Activated T-helper 17 cell treated with anti-CD3 and anti-CD28 coated beads, Interleukin-2, amount 50 U/mL, for 72 hours (primary cell): ENCODE data around the gene MLC1. TPM values are rescaled to one million over a fixed set of nuclear protein-coding genes. Genes with fewer than 3 reads are reported as not detected.
A peak's percentile ranks its signal among the peaks of the same experiment; 100 is the strongest.

Experiments used
- ATAC-seq: fragments of 150-1000 bp; cut with Tn5 transposase; replicated peaks from 2 replicates; pipeline ENCODE4 v1.10.0; 2021; ENCODE audit warnings: mild to moderate bottlenecking, moderate library complexity
- H3K27ac Mint-ChIP-seq: one replicate; pipeline ENCODE4 v1.8.0; 2022; ENCODE audit warnings: mixed read lengths
- H3K27me3 Mint-ChIP-seq: one replicate; pipeline ENCODE4 v1.8.0; 2022; ENCODE audit warnings: mixed read lengths
- H3K36me3 Mint-ChIP-seq: one replicate; pipeline ENCODE4 v1.8.0; 2022; ENCODE audit warnings: low read depth, mild to moderate bottlenecking, mixed read lengths
- H3K4me1 Mint-ChIP-seq: one replicate; pipeline ENCODE4 v1.8.0; 2022; ENCODE audit warnings: mixed read lengths
- H3K4me3 Mint-ChIP-seq: one replicate; pipeline ENCODE4 v1.8.0; 2022; ENCODE audit warnings: mild to moderate bottlenecking, mixed read lengths
- H3K9me3 Mint-ChIP-seq: one replicate; pipeline ENCODE4 v1.8.0; 2022; ENCODE audit warnings: mixed read lengths
- total RNA-seq, 2 donors: library from RNA; stranded (reverse); gene quantifications; one replicate each; pipeline ENCODE4 v1.2.3, GENCODE V29; 2022

MLC1 gene
- total RNA-seq = under 1 TPM in 1 of 2 donors, not detected in 1; 0.13 TPM

DNA sequence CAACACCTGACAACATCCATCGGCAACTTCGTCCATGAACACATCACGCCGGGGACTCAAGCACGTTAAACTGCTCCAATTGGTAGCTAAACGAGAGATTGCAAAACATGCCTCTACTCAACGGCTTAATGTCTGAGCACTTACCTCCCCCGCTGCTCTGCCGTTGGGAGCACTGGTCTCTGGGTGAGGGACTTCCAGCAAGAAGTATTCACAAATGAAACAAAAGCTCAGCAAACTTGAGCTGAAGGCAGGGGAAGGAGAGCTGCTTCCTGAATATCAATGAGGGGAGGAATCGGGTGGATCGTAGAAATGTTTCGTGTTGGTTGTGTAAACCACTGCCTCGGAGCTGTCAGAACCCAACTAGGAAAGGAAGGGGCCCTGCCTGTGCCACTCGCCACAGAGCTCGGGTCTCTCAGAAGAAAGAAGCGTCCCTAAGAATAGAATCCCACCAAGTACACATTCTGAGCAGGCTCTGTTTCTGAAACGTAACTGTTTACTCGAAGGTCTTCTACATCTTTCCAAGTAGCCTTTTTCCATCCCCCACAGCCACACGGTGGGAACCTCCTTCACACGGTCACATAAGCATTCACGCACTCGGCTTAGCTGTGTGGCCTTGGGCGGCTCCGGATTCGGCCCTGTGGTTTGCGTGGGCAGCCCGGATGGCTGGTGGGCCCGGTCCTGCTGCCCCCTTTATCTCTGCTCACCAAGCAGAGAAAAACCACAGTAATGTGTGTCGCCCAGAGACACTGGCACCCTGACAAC lies at the start of gene MLC1:
Gene MLC1 (minus strand): TSS at position 216 of the 762 bp plus-strand sequence. CDS start 524 bp downstream, outside the sequence.
- peak; percentile 29 for ATAC-seq
- H3K27ac Mint-ChIP-seq = peak within 1 kb of the TSS; percentile 50
- no peak within 1 kb of the TSS for H3K4me3 Mint-ChIP-seq
- no peaks in the 10 kb centered on the region for H3K9me3 Mint-ChIP-seq
- H3K36me3 Mint-ChIP-seq = no peaks in the 10 kb centered on the region
- H3K27me3 Mint-ChIP-seq = peaks cover 30% of the 10 kb centered on the region
- H3K4me1 Mint-ChIP-seq = peaks cover 7% of the 10 kb centered on the region

DNA sequence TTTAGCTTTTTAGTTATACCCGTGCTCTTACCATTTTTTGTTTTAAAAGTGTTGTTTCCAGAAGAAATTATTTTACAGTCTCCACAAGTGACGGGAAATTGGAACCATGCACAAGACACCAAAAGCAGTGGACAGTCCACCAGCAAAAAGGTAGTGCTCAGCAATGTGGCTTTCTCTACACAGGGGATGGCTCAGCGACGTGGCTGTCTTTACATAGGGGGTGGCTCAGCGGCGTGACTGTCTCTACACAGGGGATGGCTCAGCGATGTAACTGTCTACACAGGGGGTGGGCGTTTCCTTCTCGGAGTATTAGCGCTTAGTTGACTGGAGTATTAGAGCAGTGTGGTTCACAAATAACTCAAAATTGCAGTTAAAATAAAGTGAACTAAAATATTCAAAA lies 49.3 kb upstream of the MLC1 start:
- no peak for ATAC-seq
- Mint-ChIP-seq H3K27me3 (peaks cover 43% of the 10 kb centered on the region), H3K4me1 (no peaks in the 10 kb centered on the region), H3K9me3 (no peaks in the 10 kb centered on the region), H3K4me3 (no peak overlapping the region), H3K36me3 (no peaks in the 10 kb centered on the region), H3K27ac (no peak overlapping the region)

DNA sequence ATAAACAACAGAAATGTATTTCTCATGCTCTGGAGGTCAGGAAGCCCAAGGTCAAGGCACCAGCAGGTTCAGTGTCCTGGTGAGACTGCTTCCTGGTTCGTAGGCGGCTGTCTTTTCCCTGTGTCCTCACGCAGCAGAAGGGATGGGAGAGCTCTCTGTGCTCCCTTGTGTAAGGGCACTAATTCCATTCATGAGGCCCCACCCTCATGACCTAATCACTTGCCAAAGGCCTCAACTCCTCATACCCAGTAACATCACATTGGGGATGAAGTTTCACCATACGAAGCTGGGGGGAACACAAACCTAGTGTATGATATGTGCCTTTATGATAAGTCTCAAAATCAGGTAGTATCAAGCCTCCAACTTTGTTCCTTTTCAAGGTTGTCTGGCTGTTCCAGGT lies 46.7 kb upstream of the MLC1 start:
- no peak overlapping the region for H3K4me3 Mint-ChIP-seq
- no peak for ATAC-seq
- H3K9me3 Mint-ChIP-seq = no peaks in the 10 kb centered on the region
- no peak overlapping the region for H3K27ac Mint-ChIP-seq
- no peaks in the 10 kb centered on the region for H3K4me1 Mint-ChIP-seq
- H3K27me3 Mint-ChIP-seq = peaks cover 45% of the 10 kb centered on the region
- no peaks in the 10 kb centered on the region for H3K36me3 Mint-ChIP-seq

DNA sequence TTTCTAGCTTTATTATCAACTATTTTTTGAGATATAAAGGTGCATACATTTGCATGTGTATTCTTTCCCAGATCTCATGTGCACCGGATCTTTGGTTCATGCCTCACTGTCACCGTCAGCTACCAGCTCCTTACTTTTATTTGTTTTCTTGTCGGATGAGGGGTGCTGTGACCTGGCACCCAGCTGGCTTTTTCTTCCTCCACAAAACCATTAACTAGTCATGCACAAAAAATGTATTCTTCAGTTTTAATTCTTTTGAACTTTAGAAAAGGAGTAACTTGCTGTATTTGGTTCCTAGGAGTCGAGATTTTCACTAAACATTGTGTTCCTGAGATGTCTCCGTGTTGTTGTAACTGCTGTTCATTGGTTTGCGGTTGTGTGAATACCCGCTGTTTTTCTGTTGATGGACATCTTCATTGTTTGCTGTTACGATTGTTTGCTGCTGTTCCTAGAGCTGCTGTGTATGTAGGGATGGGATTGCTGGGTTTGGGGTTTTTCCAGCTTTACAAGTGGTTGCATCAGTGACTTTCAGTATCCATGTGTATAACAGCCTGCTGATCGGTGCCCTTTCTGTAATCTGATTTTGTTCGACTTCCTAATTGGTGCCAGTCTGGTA lies 44.0 kb upstream of the MLC1 start:
- H3K4me1 Mint-ChIP-seq = no peaks in the 10 kb centered on the region
- H3K36me3 Mint-ChIP-seq = no peaks in the 10 kb centered on the region
- ATAC-seq = no peak
- H3K27me3 Mint-ChIP-seq = peaks cover 35% of the 10 kb centered on the region
- peaks cover 3% of the 10 kb centered on the region for H3K9me3 Mint-ChIP-seq
- H3K4me3 Mint-ChIP-seq = no peak overlapping the region
- no peak overlapping the region for H3K27ac Mint-ChIP-seq

DNA sequence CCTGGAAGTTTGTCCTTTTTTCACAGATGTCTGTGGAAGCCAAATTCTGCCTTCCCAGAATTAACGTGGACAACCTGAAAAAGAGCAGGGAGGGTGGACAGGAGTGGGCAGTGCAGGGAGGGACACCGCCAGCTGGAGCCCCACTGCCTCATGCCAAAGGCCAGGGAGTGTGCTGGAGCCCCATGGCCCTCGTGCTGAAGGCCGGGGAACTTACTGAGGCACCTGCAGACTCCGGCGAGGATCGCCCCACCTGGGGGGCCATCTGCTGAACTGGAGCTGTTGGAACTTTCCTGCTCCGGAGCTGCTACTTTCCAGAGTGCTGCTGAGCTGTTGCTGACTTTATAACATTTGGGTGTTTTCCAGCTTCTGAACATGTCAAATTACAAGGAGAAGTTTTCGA lies 39.8 kb upstream of the MLC1 start:
- no peaks in the 10 kb centered on the region for H3K36me3 Mint-ChIP-seq
- ATAC-seq = no peak
- no peaks in the 10 kb centered on the region for H3K4me1 Mint-ChIP-seq
- no peak overlapping the region for H3K4me3 Mint-ChIP-seq
- H3K27me3 Mint-ChIP-seq = peaks cover 27% of the 10 kb centered on the region
- H3K9me3 Mint-ChIP-seq = peaks cover 8% of the 10 kb centered on the region
- H3K27ac Mint-ChIP-seq = no peak overlapping the region

DNA sequence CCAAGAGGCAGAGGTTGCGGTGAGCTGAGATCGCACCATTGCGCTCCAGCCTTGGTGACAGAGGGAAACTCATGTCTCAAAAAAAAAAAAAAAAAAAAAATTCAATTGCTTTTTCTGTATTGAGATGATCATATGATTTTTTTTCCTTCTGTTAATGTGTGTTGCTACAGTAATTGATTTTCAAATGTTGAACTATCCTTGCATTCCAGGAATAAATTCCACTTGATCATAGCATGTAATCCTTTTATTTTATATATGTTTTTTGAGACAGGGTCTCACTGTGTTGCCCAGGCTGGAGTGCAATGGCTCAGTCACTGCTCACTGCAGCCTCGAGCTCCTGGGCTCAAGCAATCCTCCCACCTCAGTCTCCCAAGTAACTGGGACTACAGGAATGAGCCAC lies 37.9 kb upstream of the MLC1 start:
- Mint-ChIP-seq H3K27me3 (peaks cover 28% of the 10 kb centered on the region), H3K9me3 (peaks cover 8% of the 10 kb centered on the region), H3K27ac (no peak overlapping the region), H3K36me3 (no peaks in the 10 kb centered on the region), H3K4me1 (no peaks in the 10 kb centered on the region), H3K4me3 (no peak overlapping the region)
- ATAC-seq = no peak

DNA sequence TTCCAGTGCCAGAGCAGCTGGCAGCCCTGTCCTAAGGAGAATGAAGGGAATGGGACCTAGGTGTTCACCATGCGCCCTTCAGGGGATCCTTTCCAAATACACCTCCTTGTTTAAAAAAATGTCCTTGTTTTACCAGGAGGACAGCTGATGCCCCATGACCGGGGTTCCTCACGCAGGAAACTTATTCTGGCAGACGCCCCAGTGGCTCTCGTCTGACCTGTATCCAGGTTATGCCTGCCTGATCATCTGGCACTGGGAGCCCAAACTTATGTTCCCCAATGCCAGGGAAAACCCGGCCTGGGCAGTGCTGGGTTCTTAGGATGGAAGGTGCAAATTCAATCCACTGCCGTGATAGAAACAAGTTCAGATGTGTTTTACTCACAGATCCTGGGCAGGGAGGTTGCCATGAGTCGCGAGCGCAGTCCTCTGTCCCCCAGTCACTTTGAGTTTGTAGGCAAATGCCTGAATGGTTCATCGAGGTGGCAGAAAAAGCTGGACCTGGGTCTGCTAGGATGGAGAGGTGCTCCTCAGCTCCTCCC lies 36.0 kb upstream of the MLC1 start:
- H3K4me1 Mint-ChIP-seq = no peaks in the 10 kb centered on the region
- H3K27me3 Mint-ChIP-seq = peaks cover 25% of the 10 kb centered on the region
- H3K36me3 Mint-ChIP-seq = no peaks in the 10 kb centered on the region
- no peak overlapping the region for H3K4me3 Mint-ChIP-seq
- H3K27ac Mint-ChIP-seq = no peak overlapping the region
- no peak for ATAC-seq
- H3K9me3 Mint-ChIP-seq = peaks cover 8% of the 10 kb centered on the region

DNA sequence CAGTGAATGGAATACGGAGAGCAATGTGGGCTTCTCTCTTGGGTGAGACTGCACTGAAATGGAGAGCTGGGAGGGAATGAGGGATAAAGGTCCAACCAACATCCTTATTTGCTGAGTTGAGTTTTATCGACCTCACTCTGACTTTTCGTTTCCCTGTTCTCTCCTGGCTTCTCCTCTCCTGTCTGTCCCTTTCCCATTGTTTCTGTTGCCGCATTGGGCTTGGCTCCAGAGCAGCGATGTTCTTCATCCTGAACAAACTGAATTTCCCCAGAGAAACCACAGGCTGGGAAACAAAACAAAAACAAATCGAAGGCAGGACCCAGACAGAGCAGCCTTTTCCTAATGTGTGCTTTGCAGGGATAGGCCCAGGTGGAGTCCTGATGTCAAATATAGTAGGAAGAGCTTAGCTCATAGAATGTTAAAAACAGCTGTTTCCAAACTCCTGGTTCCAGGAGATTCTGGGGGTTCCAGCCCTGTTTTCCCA lies 34.6 kb upstream of the MLC1 start:
- H3K27ac Mint-ChIP-seq = no peak overlapping the region
- peaks cover 8% of the 10 kb centered on the region for H3K9me3 Mint-ChIP-seq
- H3K27me3 Mint-ChIP-seq = peaks cover 24% of the 10 kb centered on the region
- H3K4me3 Mint-ChIP-seq = no peak overlapping the region
- no peak for ATAC-seq
- H3K36me3 Mint-ChIP-seq = no peaks in the 10 kb centered on the region
- no peaks in the 10 kb centered on the region for H3K4me1 Mint-ChIP-seq

DNA sequence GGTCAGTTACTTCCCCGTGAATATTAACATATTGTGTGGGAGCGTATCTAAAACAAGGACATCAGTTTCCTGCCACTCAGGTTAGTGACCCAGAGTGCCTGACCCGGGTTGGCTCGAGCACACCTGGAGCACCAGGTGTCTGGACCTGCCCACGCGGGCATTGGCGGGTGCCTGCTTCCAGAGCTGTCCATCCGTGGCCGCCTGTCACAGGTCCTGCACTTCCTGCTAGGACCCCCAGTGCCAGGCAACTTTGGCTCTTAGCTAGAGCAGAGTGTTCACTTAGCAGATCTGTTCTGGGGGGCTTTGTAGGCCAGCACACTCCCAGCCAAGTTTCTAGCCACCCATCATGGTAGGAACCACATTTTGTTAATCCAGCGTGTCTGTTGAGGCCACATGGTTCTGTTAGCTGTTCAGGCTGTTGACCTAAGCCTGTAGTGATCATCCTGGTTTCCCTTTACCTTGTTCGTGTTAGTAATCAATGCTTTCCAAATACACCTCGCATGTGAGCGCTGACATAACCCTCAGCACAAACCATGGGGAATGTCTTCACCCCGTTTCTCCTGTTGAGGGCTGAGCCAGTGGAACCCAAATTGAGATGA lies 34.0 kb upstream of the MLC1 start:
- Mint-ChIP-seq H3K9me3 (peaks cover 5% of the 10 kb centered on the region), H3K27me3 (peaks cover 25% of the 10 kb centered on the region), H3K27ac (no peak overlapping the region), H3K36me3 (no peaks in the 10 kb centered on the region), H3K4me3 (no peak overlapping the region), H3K4me1 (no peaks in the 10 kb centered on the region)
- ATAC-seq = no peak

DNA sequence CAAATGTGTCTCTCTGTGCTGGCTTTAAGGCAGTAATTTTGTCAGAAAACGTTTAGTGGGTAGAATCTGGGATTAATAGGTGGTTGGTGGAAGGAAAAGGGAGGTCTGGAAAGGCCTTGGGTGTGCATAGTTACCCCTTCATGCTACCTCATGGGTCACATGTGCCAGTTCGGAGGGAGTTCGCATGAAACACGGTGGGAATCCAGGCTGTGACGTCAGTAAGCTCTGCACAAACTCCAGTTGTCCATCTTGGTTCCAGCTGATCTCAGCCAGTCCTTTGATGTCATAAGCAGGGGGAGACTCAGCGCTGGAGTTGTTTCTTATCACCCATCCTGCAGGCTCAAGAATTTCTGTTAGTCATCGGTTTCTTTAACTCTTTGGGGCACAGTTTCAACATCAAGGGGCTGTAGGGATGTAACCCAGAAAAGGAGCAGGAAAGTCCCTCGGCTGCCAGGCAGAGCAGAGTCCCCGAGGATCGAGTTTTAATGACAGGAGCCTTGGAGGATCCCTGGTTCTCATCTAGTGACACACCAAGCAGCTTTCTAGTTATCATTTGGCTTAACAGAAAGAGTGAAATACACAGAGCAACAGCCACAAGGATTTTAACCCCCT lies 33.4 kb upstream of the MLC1 start:
- no peaks in the 10 kb centered on the region for H3K4me1 Mint-ChIP-seq
- H3K4me3 Mint-ChIP-seq = no peak overlapping the region
- no peak for ATAC-seq
- no peak overlapping the region for H3K27ac Mint-ChIP-seq
- no peaks in the 10 kb centered on the region for H3K9me3 Mint-ChIP-seq
- no peaks in the 10 kb centered on the region for H3K36me3 Mint-ChIP-seq
- peaks cover 19% of the 10 kb centered on the region for H3K27me3 Mint-ChIP-seq

DNA sequence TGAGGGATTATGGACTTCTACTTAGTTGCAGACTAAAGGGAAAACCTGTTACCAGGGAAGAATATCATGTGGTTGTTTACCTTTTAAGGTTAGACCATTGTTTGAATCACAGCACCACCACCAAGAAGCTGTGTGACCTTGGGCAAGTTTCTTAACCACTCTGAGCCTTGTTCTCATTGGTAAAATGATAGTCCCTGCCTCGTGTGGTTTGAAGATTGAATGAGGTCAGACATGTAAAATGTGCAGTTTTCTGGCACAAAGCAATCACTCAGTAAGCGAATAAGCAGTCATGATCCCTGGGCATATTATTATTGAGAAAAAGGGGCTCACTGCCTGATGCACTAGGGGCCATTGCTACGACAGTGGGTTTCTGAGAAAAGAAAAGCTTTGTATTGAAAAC lies 32.9 kb upstream of the MLC1 start:
- H3K27me3 Mint-ChIP-seq = peaks cover 23% of the 10 kb centered on the region
- no peak overlapping the region for H3K27ac Mint-ChIP-seq
- H3K4me3 Mint-ChIP-seq = no peak overlapping the region
- no peaks in the 10 kb centered on the region for H3K4me1 Mint-ChIP-seq
- no peaks in the 10 kb centered on the region for H3K36me3 Mint-ChIP-seq
- no peak for ATAC-seq
- H3K9me3 Mint-ChIP-seq = no peaks in the 10 kb centered on the region

DNA sequence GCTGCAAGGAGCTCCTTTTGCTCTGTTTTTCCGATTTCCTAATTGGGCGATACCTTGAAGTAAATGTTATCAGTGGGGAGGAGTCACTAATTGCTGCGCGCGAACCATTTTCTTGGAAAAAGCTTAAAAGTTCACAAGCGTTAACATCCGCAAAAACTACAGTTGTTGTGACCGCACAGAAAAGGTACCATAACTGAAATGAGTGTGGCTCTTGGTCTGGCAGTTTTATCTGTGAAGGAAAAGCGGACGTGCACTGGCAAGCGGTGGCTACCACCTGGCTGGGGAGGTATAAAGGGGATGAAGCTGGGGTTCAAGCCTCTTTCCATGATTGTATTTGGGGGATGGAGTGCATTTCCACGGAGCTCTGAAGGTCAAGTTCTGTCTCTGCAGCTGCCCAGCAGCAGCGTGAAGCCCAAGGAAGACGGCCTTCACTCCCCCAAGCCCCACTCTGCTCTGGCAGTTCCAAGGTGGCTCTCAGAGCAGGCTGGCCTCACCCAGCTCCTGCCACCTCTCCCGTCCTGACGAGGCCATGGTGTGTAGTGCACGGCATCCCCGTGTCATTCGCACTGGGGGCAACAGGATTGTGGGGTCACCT lies 32.0 kb upstream of the MLC1 start:
- no peak overlapping the region for H3K4me3 Mint-ChIP-seq

DNA sequence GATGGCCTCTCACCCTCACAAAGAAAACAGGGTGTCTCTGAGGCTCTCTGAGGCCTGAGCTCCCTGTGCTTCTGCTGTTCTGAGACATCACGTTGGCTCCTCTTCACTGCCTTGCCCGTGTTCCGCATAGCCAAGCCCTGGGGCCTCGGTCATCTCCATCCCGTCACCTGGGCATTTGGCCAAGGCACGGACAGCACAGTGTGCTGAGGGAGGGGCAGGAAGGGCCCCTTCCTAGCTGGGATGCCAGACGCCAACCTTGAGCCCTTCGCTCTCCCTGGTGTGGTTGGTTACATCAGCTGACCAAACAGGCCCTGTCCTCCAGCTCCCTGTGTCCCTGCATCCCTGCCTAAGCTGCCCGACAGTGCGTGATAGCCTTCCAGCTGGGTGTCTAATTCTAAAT lies 30.5 kb upstream of the MLC1 start:
- no peak for ATAC-seq
- Mint-ChIP-seq H3K4me3 (no peak overlapping the region), H3K4me1 (no peaks in the 10 kb centered on the region), H3K9me3 (no peaks in the 10 kb centered on the region), H3K27me3 (peaks cover 25% of the 10 kb centered on the region), H3K27ac (no peak overlapping the region), H3K36me3 (no peaks in the 10 kb centered on the region)

More for the DNA sequence above, 32.0 kb upstream of the MLC1 start:
- no peaks in the 10 kb centered on the region for H3K36me3 Mint-ChIP-seq
- H3K4me1 Mint-ChIP-seq = no peaks in the 10 kb centered on the region
- peaks cover 28% of the 10 kb centered on the region for H3K27me3 Mint-ChIP-seq
- no peak for ATAC-seq
- H3K9me3 Mint-ChIP-seq = no peaks in the 10 kb centered on the region
- no peak overlapping the region for H3K27ac Mint-ChIP-seq
